ENCODE data around the gene GABRG3. TPM values are rescaled to one million over a fixed set of nuclear protein-coding genes. Genes with fewer than 3 reads are reported as not detected.

The GABRG3 gene
- total and polyA plus RNA-seq, 9 of the 15 experiments (the other 6 are each of a cell fraction or from before 2014, with no cell fraction given), result 4.0 to 15.1 (median 11.2) TPM

- TF ChIP-seq ARID4B (CRISPR knock-in tag; IDR thresholded peaks at IDR 0.05), result no peak
- no peak for TF ChIP-seq RBM25 (IDR thresholded peaks at IDR 0.05; ENCODE audit: low read depth, low read length, severe bottlenecking)
- no peak for TF ChIP-seq ZNF699 (CRISPR knock-in tag; IDR thresholded peaks at IDR 0.05; ENCODE audit: insufficient replicate concordance)
- TF ChIP-seq SP2 (IDR thresholded peaks at IDR 0.05; ENCODE audit: extremely low read depth, low read depth, low read length, poor library complexity, severe bottlenecking), result no peak
- no peak for TF ChIP-seq NR2C1 (IDR thresholded peaks at IDR 0.05)
- no peak for TF ChIP-seq NR2C1 (tag; IDR thresholded peaks at IDR 0.05)
- no peak for TF ChIP-seq RUNX1 (IDR thresholded peaks at IDR 0.05; ENCODE audit: low read depth)
- TF ChIP-seq, protein P1, sequence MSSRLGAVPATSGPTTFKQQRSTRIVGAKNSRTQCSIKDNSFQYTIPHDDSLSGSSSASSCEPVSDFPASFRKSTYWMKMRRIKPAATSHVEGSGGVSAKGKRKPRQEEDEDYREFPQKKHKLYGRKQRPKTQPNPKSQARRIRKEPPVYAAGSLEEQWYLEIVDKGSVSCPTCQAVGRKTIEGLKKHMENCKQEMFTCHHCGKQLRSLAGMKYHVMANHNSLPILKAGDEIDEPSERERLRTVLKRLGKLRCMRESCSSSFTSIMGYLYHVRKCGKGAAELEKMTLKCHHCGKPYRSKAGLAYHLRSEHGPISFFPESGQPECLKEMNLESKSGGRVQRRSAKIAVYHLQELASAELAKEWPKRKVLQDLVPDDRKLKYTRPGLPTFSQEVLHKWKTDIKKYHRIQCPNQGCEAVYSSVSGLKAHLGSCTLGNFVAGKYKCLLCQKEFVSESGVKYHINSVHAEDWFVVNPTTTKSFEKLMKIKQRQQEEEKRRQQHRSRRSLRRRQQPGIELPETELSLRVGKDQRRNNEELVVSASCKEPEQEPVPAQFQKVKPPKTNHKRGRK (tag; IDR thresholded peaks at IDR 0.05), result no peak
- no peak for TF ChIP-seq ZNF583 (CRISPR knock-in tag; IDR thresholded peaks at IDR 0.05)
- TF ChIP-seq ZKSCAN1 (IDR thresholded peaks at IDR 0.05; ENCODE audit: low read depth, low read length), result no peak
- TF ChIP-seq SRSF9 (IDR thresholded peaks at IDR 0.05; ENCODE audit: borderline replicate concordance, low read depth, low read length), result no peak
- TF ChIP-seq EP300 (IDR thresholded peaks at IDR 0.05; ENCODE audit: low read length), result no peak
- no peak for TF ChIP-seq THAP12 (CRISPR knock-in tag; IDR thresholded peaks at IDR 0.05)
- no peak for TF ChIP-seq MTF1 (CRISPR knock-in tag; IDR thresholded peaks at IDR 0.05; ENCODE audit: borderline replicate concordance)
Measured at GRCh38 chr15:27086805-27087204, 115.8 kb downstream of the GABRG3 start (continued).

Data from K562 (cell line).